Measurements from ENCODE around the gene ZNF345. TPM values are rescaled to one million over a fixed set of nuclear protein-coding genes. Genes with fewer than 3 reads are reported as not detected.

The ZNF345 gene
- total and polyA plus RNA-seq, 10 of the 15 experiments (the other 5 are each of a cell fraction or from before 2014, with no cell fraction given): 1.3 to 3.0 (median 2.0) TPM

DNA sequence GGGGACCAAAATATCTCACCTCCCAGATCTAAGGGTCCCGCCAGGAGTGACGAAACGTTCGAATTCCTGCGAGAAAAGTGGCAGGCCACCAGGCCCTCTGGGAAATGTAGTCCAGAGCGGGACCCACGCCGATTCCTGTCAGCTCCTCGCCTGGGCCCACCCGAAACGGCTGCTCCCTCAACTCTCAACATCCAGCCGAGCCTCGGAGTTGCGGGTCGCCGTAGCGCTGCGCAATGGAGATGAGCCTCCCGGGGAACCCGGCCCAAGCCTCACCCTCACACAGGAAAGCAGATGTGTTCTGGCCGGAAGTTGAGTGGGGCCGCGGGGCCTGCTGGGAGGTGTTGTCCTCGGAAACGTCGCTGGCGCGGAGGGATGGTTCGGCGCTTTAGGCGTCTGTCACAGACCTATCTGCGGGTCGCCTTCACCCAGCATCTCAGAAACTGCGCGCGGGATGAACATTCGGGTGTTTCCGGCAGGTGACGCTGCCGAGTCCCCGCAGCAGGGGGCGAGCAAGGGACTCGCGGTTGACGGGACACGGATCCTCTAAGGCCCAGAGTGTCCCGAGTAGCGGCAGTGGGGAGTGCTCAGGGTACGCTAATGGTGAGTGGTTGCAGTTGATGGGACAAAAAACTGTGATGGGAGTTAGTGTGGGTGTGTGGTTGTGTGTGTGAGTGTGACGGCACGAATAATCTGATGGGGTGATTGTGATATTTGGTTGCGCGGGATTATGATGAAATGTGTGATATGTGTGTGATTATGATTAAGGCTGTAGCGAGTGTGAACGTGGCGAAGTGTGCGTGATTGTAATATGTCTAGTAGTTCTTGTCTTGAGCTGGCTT lies 65.5 kb downstream of the ZNF345 start, which contains the start of the genes ZNF568 and ZNF829 (continued):
- TF ChIP-seq, protein P1, sequence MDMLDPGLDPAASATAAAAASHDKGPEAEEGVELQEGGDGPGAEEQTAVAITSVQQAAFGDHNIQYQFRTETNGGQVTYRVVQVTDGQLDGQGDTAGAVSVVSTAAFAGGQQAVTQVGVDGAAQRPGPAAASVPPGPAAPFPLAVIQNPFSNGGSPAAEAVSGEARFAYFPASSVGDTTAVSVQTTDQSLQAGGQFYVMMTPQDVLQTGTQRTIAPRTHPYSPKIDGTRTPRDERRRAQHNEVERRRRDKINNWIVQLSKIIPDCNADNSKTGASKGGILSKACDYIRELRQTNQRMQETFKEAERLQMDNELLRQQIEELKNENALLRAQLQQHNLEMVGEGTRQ (IDR thresholded peaks at IDR 0.05; ENCODE audit: borderline replicate concordance, low read depth, low read length): no peak
- peak; percentile 19; the same call in 1 of the 2 replicates for TF ChIP-seq MAX (IDR thresholded peaks at IDR 0.05; ENCODE audit: low read depth, low read length)
- no peak for TF ChIP-seq REST (IDR thresholded peaks at IDR 0.05; ENCODE audit: low read depth, low read length)
- no peak for TF ChIP-seq SRF (IDR thresholded peaks at IDR 0.05; ENCODE audit: low read depth in 2 of 2, low read length in 2 of 2)
- no peak for TF ChIP-seq SUZ12 (IDR thresholded peaks at IDR 0.05; ENCODE audit: unreplicated experiment)
- no peak for TF ChIP-seq KLF5 (IDR thresholded peaks at IDR 0.05; ENCODE audit: partially characterized antibody)
- no peak for TF ChIP-seq PAX8 (IDR thresholded peaks at IDR 0.05)
- TF ChIP-seq TBL1XR1 (IDR thresholded peaks at IDR 0.05; ENCODE audit: low read depth, low read length): no peak
- TF ChIP-seq NFXL1 (IDR thresholded peaks at IDR 0.05; ENCODE audit: borderline replicate concordance): no peak
- TF ChIP-seq RELA (IDR thresholded peaks at IDR 0.05; ENCODE audit: borderline replicate concordance, partially characterized antibody): no peak
- TF ChIP-seq SIX5 (IDR thresholded peaks at IDR 0.05; ENCODE audit: low read depth, low read length, severe bottlenecking): peak; percentile 67
- no peak for TF ChIP-seq PRDM15 (CRISPR knock-in tag; IDR thresholded peaks at IDR 0.05)
- TF ChIP-seq KAT2A (conservative IDR thresholded peaks at IDR 0.05; ENCODE audit: control insufficient read depth, low read depth, low read length): no peak
- TF ChIP-seq CBFB (IDR thresholded peaks at IDR 0.05; ENCODE audit: low read depth): peak; percentile 17; the same call in 1 of the 2 replicates
- TF ChIP-seq TCF12 (IDR thresholded peaks at IDR 0.05; ENCODE audit: low read depth, low read length): 0 out of 2 replicates have a peak, but pooled peaks have one; percentile 1
- TF ChIP-seq ZNF207 (IDR thresholded peaks at IDR 0.05; ENCODE audit: borderline replicate concordance): no peak
- TF ChIP-seq RB1 (IDR thresholded peaks at IDR 0.05; ENCODE audit: borderline replicate concordance): no peak
- TF ChIP-seq MYC (IDR thresholded peaks at IDR 0.05; ENCODE audit: insufficient read depth, insufficient read length, insufficient replicate concordance, low read length, severe bottlenecking): no peak
- no peak for TF ChIP-seq NFIC (IDR thresholded peaks at IDR 0.05; ENCODE audit: low read depth, low read length)
- TF ChIP-seq MEF2B (IDR thresholded peaks at IDR 0.05; ENCODE audit: partially characterized antibody, poor library complexity, severe bottlenecking): no peak
- no peak for TF ChIP-seq ZSCAN29 (IDR thresholded peaks at IDR 0.05)
